K562 (cell line): ENCODE results near the gene MET. TPM values are rescaled to one million over a fixed set of nuclear protein-coding genes. Genes with fewer than 3 reads are reported as not detected.
"Not testable (repeated sequence)": the region's sequence is repeated elsewhere in the genome, so short reads cannot be mapped to it uniquely, and the experiment has no call there.

Source experiments
- ATAC-seq: fragments of 200-7000 bp; cut with Tn5 transposase; 3 replicates; pipeline ENCODE4 v1.9.1; 2020; ENCODE audit warnings: moderate library complexity
- BruUV-seq: library from RNA; stranded (reverse); fragments of 400-500 nt; replicated peaks from 2 replicates; lab custom pipeline; 2021; lab: Mats Ljungman, UMichigan
- CTCF ChIA-PET: fragments of 300-600 bp; formaldehyde crosslinking; extraction: SDS; loops from one replicate; lab custom pipeline; 2021; ENCODE audit warnings: low intra/inter-chr PET ratio; lab: Yijun Ruan, JAX
- POLR2A ChIA-PET: fragments of 300-600, 350-650 bp; sonication (Branson Sonifier 250); formaldehyde crosslinking; extraction: SDS; loops from one replicate; lab custom pipeline; 2021; ENCODE audit warnings: antibody characterized with exemption, inconsistent platforms; lab: Yijun Ruan, JAX
- DNase-seq, 4 experiments: peaks; one replicate each; pipeline versions ENCODE4 v3.0.0 to v3.0.0-alpha.2; 2011 to 2018; ENCODE audit warnings: low spot score in 3 of 4, mixed read lengths in 3 of 4; ENCODE audit errors: extremely low read depth in 1 of 4
- FAIRE-seq: peaks from 2 replicates; lab custom pipeline; 2011; peaks lifted over from hg19 to GRCh38; lab: Jason Lieb, UNC
- H2AFZ ChIP-seq: 2 replicates; pipeline ENCODE4 v1.6.0; 2011; ENCODE audit warnings: low read depth, low read length, control low read depth, inconsistent platforms
- H3K27ac ChIP-seq: fragments of 200-600 bp; 3 replicates; pipeline ENCODE4 v1.8.0; 2011; ENCODE audit warnings: low read depth, mild to moderate bottlenecking, control low read depth, inconsistent platforms, low read length, moderate library complexity, mixed read lengths; ENCODE audit errors: extremely low read depth
- H3K27me3 ChIP-seq, 2 experiments: fragments of 300-600 bp in 1 of 2; 2 replicates in 1 of 2; 3 replicates in 1 of 2; pipeline versions ENCODE4 v1.6.0 to v1.8.0; 2011; ENCODE audit warnings: inconsistent platforms in 2 of 2, low read length in 2 of 2, mild to moderate bottlenecking in 1 of 2, mixed read lengths in 1 of 2, moderate library complexity in 1 of 2; ENCODE audit not compliant: control insufficient read depth in 2 of 2, insufficient read depth in 2 of 2
- H3K36me3 ChIP-seq: fragments of 300-600 bp; 3 replicates; pipeline ENCODE4 v1.8.0; 2011; ENCODE audit warnings: mild to moderate bottlenecking, low read length, inconsistent platforms; ENCODE audit not compliant: control insufficient read depth, insufficient read depth
- H3K4me1 ChIP-seq, 2 experiments: fragments of 200-600 bp in 1 of 2; replicated peaks in 1 of 2; 2 replicates in 1 of 2; 3 replicates in 1 of 2; pipeline versions ENCODE4 v1.5.1 to v1.8.0; 2011; ENCODE audit warnings: inconsistent platforms in 2 of 2, low read length in 2 of 2, mild to moderate bottlenecking in 1 of 2, mixed read lengths in 1 of 2, moderate library complexity in 1 of 2; ENCODE audit not compliant: control insufficient read depth in 2 of 2, insufficient read depth in 2 of 2
- H3K4me2 ChIP-seq: 2 replicates; pipeline ENCODE4 v1.6.1; 2011; ENCODE audit warnings: low read length, control low read depth, inconsistent platforms, mixed read lengths; ENCODE audit not compliant: insufficient read depth
- H3K4me3 ChIP-seq: fragments of 200-600 bp; sonication (generic), shearing (Covaris generic); 2 replicates; pipeline ENCODE4 v1.5.1; 2016; ENCODE audit warnings: control low read depth, inconsistent platforms
- H3K79me2 ChIP-seq: fragments of 200-600 bp; 3 replicates; pipeline ENCODE4 v1.8.0; 2011; ENCODE audit warnings: low read length, inconsistent platforms; ENCODE audit not compliant: control insufficient read depth, insufficient read depth
- H3K9ac ChIP-seq, 2 experiments: 2 replicates each; pipeline versions ENCODE4 v1.6.0 to v1.6.1; 2011; ENCODE audit warnings: low read depth in 2 of 2, low read length in 2 of 2, control low read depth in 1 of 2, inconsistent platforms in 1 of 2, mild to moderate bottlenecking in 1 of 2, mixed read lengths in 1 of 2; ENCODE audit not compliant: insufficient read depth in 1 of 2
- H3K9me1 ChIP-seq: one replicate; pipeline ENCODE4 v1.6.0; 2011; ENCODE audit warnings: inconsistent platforms, mild to moderate bottlenecking, low read length, moderate library complexity; ENCODE audit not compliant: control insufficient read depth, insufficient read depth
- H3K9me3 ChIP-seq: replicated peaks from 2 replicates; pipeline ENCODE4 v1.5.1; 2011; ENCODE audit warnings: low read depth, low read length, inconsistent platforms; ENCODE audit not compliant: control insufficient read depth, insufficient read depth
- H4K20me1 ChIP-seq: replicated peaks from 2 replicates; pipeline ENCODE4 v1.6.1; 2011; ENCODE audit warnings: low read length, inconsistent platforms, mixed read lengths; ENCODE audit not compliant: control insufficient read depth, insufficient read depth
- ATF1 ChIP-seq, 2 experiments: fragments of 450-650 bp in 1 of 2; IDR thresholded peaks; 2 replicates each; pipeline ENCODE4 v1.6.1; 2016; ENCODE audit warnings: missing compliant biosample characterization in 1 of 2, missing genetic modification characterization in 1 of 2
- DDX20 ChIP-seq: fragments of 450-650 bp; IDR thresholded peaks from 2 replicates; pipeline ENCODE4 v1.6.1; 2016; ENCODE audit warnings: missing genetic modification characterization, low read depth, mild to moderate bottlenecking, missing compliant biosample characterization, moderate library complexity
- FOXJ2 ChIP-seq: fragments of 200-800 bp; sonication (Bioruptor generic); IDR thresholded peaks from 2 replicates; pipeline ENCODE4 v1.6.1; 2016; ENCODE audit warnings: missing genetic modification characterization, missing compliant biosample characterization
- GATAD2A ChIP-seq: fragments of 450-650 bp; IDR thresholded peaks from 2 replicates; pipeline ENCODE4 v1.6.1; 2017
- HDAC8 ChIP-seq: fragments of 450-650 bp; IDR thresholded peaks from 2 replicates; pipeline ENCODE4 v1.6.1; 2016; ENCODE audit warnings: mild to moderate bottlenecking, missing genetic modification characterization, moderate library complexity, missing compliant biosample characterization
- HNRNPL ChIP-seq: fragments of 200-400 bp; formaldehyde crosslinking; IDR thresholded peaks from 2 replicates; pipeline ENCODE4 v1.6.1; 2017; ENCODE audit warnings: low read depth, mild to moderate bottlenecking, low read length
- MCM3 ChIP-seq: fragments of 450-650 bp; IDR thresholded peaks from 2 replicates; pipeline ENCODE4 v1.6.1; 2016
- NONO ChIP-seq, 2 experiments: fragments of 200-400 bp in 1 of 2; fragments of 450-650 bp in 1 of 2; formaldehyde crosslinking in 1 of 2; IDR thresholded peaks; 2 replicates each; pipeline ENCODE4 v1.6.1; 2017; ENCODE audit warnings: low read depth in 2 of 2, mild to moderate bottlenecking in 2 of 2, moderate library complexity in 2 of 2, low read length in 1 of 2
- PHB2 ChIP-seq: fragments of 450-650 bp; IDR thresholded peaks from 2 replicates; pipeline ENCODE4 v1.6.1; 2017; ENCODE audit warnings: low read depth
- SP1 ChIP-seq: sonication (generic); formaldehyde crosslinking; IDR thresholded peaks from 2 replicates; pipeline ENCODE4 v1.8.1; 2022; ENCODE audit warnings: mild to moderate bottlenecking, missing genetic modification reagents
- SUPT5H ChIP-seq: fragments of 450-650 bp; IDR thresholded peaks from 2 replicates; pipeline ENCODE4 v1.6.1; 2016
- TAL1 ChIP-seq: fragments of 450-650 bp; IDR thresholded peaks from 2 replicates; pipeline ENCODE4 v1.6.1; 2016; ENCODE audit warnings: mild to moderate bottlenecking
- ZFP1 ChIP-seq: fragments of 450-650 bp; formaldehyde crosslinking; IDR thresholded peaks from 2 replicates; pipeline ENCODE4 v1.4.0; 2020; ENCODE audit warnings: mild to moderate bottlenecking, mixed read lengths
- ZNF146 ChIP-seq: IDR thresholded peaks from one replicate; pipeline ENCODE4 v1.6.1; 2018; ENCODE audit warnings: missing compliant biosample characterization; ENCODE audit not compliant: unreplicated experiment
- ZNF395 ChIP-seq: fragments of 200-800 bp; sonication (Bioruptor generic); IDR thresholded peaks from 2 replicates; pipeline ENCODE4 v1.6.1; 2017; ENCODE audit warnings: missing genetic modification characterization, missing compliant biosample characterization
- ZNF584 ChIP-seq: fragments of 200-800 bp; sonication (Bioruptor generic); IDR thresholded peaks from 2 replicates; pipeline ENCODE4 v1.6.1; 2016; ENCODE audit warnings: low read depth, mild to moderate bottlenecking, missing genetic modification characterization, missing compliant biosample characterization
- WGBS: fragments of 100-300 bp; shearing (Covaris generic); methylation state at CpG from one replicate; pipeline ENCODE4 v1.1.6; 2016; ENCODE audit warnings: low coverage, mixed read lengths; ENCODE audit not compliant: insufficient coverage; ENCODE audit errors: missing lambda C conversion rate; 5-methylcytosine and 5-hydroxymethylcytosine counted together
- in situ Hi-C: fragments of 300-500 bp; cut with MboI; formaldehyde crosslinking; loops from 4 replicates; pipeline ENCODE4 v1.15.0; 2018; ENCODE audit warnings: inconsistent platforms, mixed read lengths
- intact Hi-C: fragments of 100-400 bp; cut with micrococcal nuclease; formaldehyde crosslinking; loops from 2 replicates; pipeline ENCODE4 v1.14.2; 2022
- polyA plus RNA-seq, 8 experiments: library from polyadenylated mRNA; depleted of rRNA in 4 of 8; stranded (reverse) in 5 of 8; unstranded in 3 of 8; fragments of >200 nt; fragmentation: Nextera tagmentation in 2 of 8; fragmentation: Illumina TruSeq in 1 of 8; extraction: Ambion mirVana in 2 of 8; extraction: Trizol in 1 of 8; gene quantifications; 2 replicates each; pipeline versions ENCODE4 v1.2.1 to v1.2.3, GENCODE V29; 2011 to 2014; ENCODE audit warnings: inconsistent platforms in 1 of 8, missing spikeins in 1 of 8
- total RNA-seq, 7 experiments: library from RNA; depleted of rRNA in 6 of 7; stranded (reverse); fragments of >200 nt in 6 of 7; fragmentation: Illumina TruSeq in 2 of 7; extraction: Trizol in 2 of 7; gene quantifications; 2 replicates each; pipeline versions ENCODE4 v1.2.1 to v1.2.3, GENCODE V29; 2011 to 2021; ENCODE audit warnings: low replicate concordance in 1 of 7

MET gene
- total and polyA plus RNA-seq, 9 of the 15 experiments (the other 6 are each of a cell fraction or from before 2014, with no cell fraction given): 0.84 to 2.4 (median 1.1) TPM

DNA sequence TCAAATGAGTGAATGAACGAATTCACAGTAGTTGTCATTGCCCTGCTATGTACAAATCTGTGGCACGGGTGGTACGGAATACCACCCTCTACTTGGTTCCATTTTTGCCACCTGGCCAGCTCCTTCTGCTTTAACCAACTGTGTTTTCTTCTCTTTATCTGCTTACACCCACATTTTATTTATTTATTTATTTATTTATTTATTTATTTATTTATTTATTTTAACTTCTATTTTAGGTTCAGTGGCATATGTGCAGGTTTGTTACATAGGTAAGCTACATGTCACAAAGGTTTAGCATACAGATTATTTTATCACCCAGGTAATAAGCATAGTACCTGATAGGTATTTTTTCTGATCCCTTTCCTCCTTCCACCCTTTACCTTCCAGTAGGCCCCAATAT is 148.2 kb downstream of the MET start (continued):
- TF ChIP-seq ATF1 (CRISPR knock-in tag; IDR thresholded peaks at IDR 0.05) (no peak), ATF1 (tag; IDR thresholded peaks at IDR 0.05) (no peak), GATAD2A (no peak), SUPT5H (no peak), HDAC8 (tag) (no peak)

GRCh38 chr7:116821647-116822046 is 149.7 kb downstream of the MET start:
- FAIRE-seq, H3K36me3 ChIP-seq, POLR2A ChIA-PET, H3K9me1 ChIP-seq, intact Hi-C loops, ATAC-seq, H3K4me2 ChIP-seq, in situ Hi-C loops, H4K20me1 ChIP-seq, H3K9me3 ChIP-seq, H3K79me2 ChIP-seq, BruUV-seq, H3K9ac ChIP-seq, H2AFZ ChIP-seq, H3K4me3 ChIP-seq, DNase-seq, H3K4me1 ChIP-seq, H3K27ac ChIP-seq: not testable (repeated sequence)
- 4% methylated on average over 4 of the region's 4 CpGs for WGBS
- TF ChIP-seq ZNF146 (CRISPR knock-in tag): peak; percentile 75
- CTCF ChIA-PET: interaction anchor here (0.6 kb wide), 1 partner anchor 9 kb away, joined by 3 read pairs; no protein-coding TSS in a partner anchor
- H3K27me3 ChIP-seq: peaks cover 3 to 18% of the 10 kb centered on the region in 2 experiments; a peak in 3 of 5 replicates

GRCh38 chr7:116824449-116824848 is 152.5 kb downstream of the MET start:
- FAIRE-seq (no peak), DNase-seq (no peak), ATAC-seq (no peak)
- Histone ChIP-seq H3K36me3 (no peaks in the 10 kb centered on the region), H3K4me3 (no peak overlapping the region), H3K27me3 (peaks cover 4 to 9% of the 10 kb centered on the region in 2 experiments; a peak in 3 of 5 replicates), H3K9me3 (no peaks in the 10 kb centered on the region), H3K4me1 (no peaks in the 10 kb centered on the region), H3K4me2 (no peak overlapping the region), H2AFZ (no peak overlapping the region), H3K9me1 (no peaks in the 10 kb centered on the region), H3K9ac (no peak overlapping the region), H4K20me1 (no peaks in the 10 kb centered on the region), H3K79me2 (no peaks in the 10 kb centered on the region), H3K27ac (no peak overlapping the region)
- ChIA-PET CTCF (interaction anchor here (0.7 kb wide), 1 partner anchor 516 kb away, joined by 3 read pairs; no protein-coding TSS in a partner anchor), POLR2A (interaction anchor here (2.0 kb wide), 1 partner anchor 11 kb away, joined by 14 read pairs; no protein-coding TSS in a partner anchor)
- intact Hi-C loops: no loop called here
- BruUV-seq: no TSS peak
- in situ Hi-C loops: no loop called here
- no peak for TF ChIP-seq HNRNPL
- no peak for TF ChIP-seq FOXJ2 (tag)
- TF ChIP-seq TAL1: no peak
- TF ChIP-seq ZNF395: no peak
- no peak for TF ChIP-seq ZFP1 (CRISPR knock-in tag)
- no peak for TF ChIP-seq SP1 (CRISPR knock-in tag)
- TF ChIP-seq DDX20 (tag): no peak
- no peak for TF ChIP-seq NONO (IDR thresholded peaks at IDR 0.05; ENCODE audit: low read depth in 2 of 2, low read length in 1 of 2)
- no peak for TF ChIP-seq ZNF584 (CRISPR knock-in tag)
- TF ChIP-seq MCM3: no peak
- no peak for TF ChIP-seq PHB2
